H9 (cell line): ENCODE measurements around the gene NFE2L3. TPM values are rescaled to one million over a fixed set of nuclear protein-coding genes. Genes with fewer than 3 reads are reported as not detected.

Source experiments
- DNase-seq: peaks from one replicate; pipeline ENCODE4 v3.0.0-alpha.2; 2017
- H2AFZ ChIP-seq: one replicate; pipeline ENCODE4 v1.6.1; 2013; ENCODE audit warnings: mild to moderate bottlenecking, low read length, control low read depth, moderate library complexity
- H2AK5ac ChIP-seq: 2 replicates; pipeline ENCODE4 v1.6.1; 2013; ENCODE audit warnings: low read length, control low read depth, mixed read lengths; ENCODE audit not compliant: insufficient read length
- H2BK120ac ChIP-seq: one replicate; pipeline ENCODE4 v1.6.1; 2013; ENCODE audit warnings: low read depth, mild to moderate bottlenecking, low read length, control low read depth, inconsistent platforms; ENCODE audit not compliant: poor library complexity, severe bottlenecking
- H2BK12ac ChIP-seq: 2 replicates; pipeline ENCODE4 v1.6.1; 2013; ENCODE audit warnings: low read length, control low read depth, mixed read lengths, low read depth; ENCODE audit not compliant: insufficient read length
- H2BK15ac ChIP-seq: 2 replicates; pipeline ENCODE4 v1.6.1; 2013; ENCODE audit warnings: low read depth, low read length, control low read depth
- H2BK20ac ChIP-seq: one replicate; pipeline ENCODE4 v1.6.1; 2013; ENCODE audit warnings: low read depth, mild to moderate bottlenecking, low read length, control low read depth, inconsistent platforms; ENCODE audit not compliant: poor library complexity, severe bottlenecking
- H2BK5ac ChIP-seq: 2 replicates; pipeline ENCODE4 v1.6.1; 2013; ENCODE audit warnings: low read length, control low read depth, mixed read lengths; ENCODE audit not compliant: insufficient read length
- H3K14ac ChIP-seq: 2 replicates; pipeline ENCODE4 v1.6.1; 2013; ENCODE audit warnings: low read length, control low read depth; ENCODE audit not compliant: insufficient read depth
- H3K18ac ChIP-seq: 2 replicates; pipeline ENCODE4 v1.6.1; 2013; ENCODE audit warnings: low read depth, mild to moderate bottlenecking, mixed read lengths, low read length, control low read depth; ENCODE audit not compliant: insufficient read length
- H3K23ac ChIP-seq: 2 replicates; pipeline ENCODE4 v1.6.1; 2013; ENCODE audit warnings: low read length, control low read depth, mixed read lengths, low read depth; ENCODE audit not compliant: insufficient read length
- H3K23me2 ChIP-seq: 2 replicates; pipeline ENCODE4 v1.6.1; 2013; ENCODE audit warnings: low read depth, mild to moderate bottlenecking, mixed read lengths, low read length, control low read depth; ENCODE audit not compliant: insufficient read length, poor library complexity, severe bottlenecking
- H3K27ac ChIP-seq: 2 replicates; pipeline ENCODE4 v1.5.1; 2013; ENCODE audit warnings: low read length, control low read depth, mixed read lengths, low read depth; ENCODE audit not compliant: insufficient read length
- H3K27me3 ChIP-seq: 2 replicates; pipeline ENCODE4 v1.6.1; 2013; ENCODE audit warnings: low read length, control low read depth, inconsistent platforms; ENCODE audit not compliant: insufficient read depth
- H3K4ac ChIP-seq: 2 replicates; pipeline ENCODE4 v1.6.1; 2013; ENCODE audit warnings: low read depth, mild to moderate bottlenecking, control low read depth, inconsistent platforms, low read length, moderate library complexity
- H3K4me1 ChIP-seq: 2 replicates; pipeline ENCODE4 v1.6.1; 2013; ENCODE audit warnings: low read length, control low read depth, inconsistent platforms; ENCODE audit not compliant: insufficient read depth
- H3K4me2 ChIP-seq: 2 replicates; pipeline ENCODE4 v1.6.1; 2013; ENCODE audit warnings: low read length, control low read depth, mixed read lengths; ENCODE audit not compliant: insufficient read length, insufficient read depth
- H3K56ac ChIP-seq: 2 replicates; pipeline ENCODE4 v1.6.1; 2013; ENCODE audit warnings: low read depth, mild to moderate bottlenecking, mixed read lengths, low read length, control low read depth; ENCODE audit not compliant: insufficient read length
- H3K79me1 ChIP-seq: 2 replicates; pipeline ENCODE4 v1.6.1; 2013; ENCODE audit warnings: low read depth, mild to moderate bottlenecking, moderate library complexity, low read length, control low read depth, inconsistent platforms; ENCODE audit not compliant: insufficient read depth, poor library complexity, severe bottlenecking
- H3K79me2 ChIP-seq: 2 replicates; pipeline ENCODE4 v1.6.1; 2013; ENCODE audit warnings: low read length, control low read depth, inconsistent platforms; ENCODE audit not compliant: insufficient read depth
- H3K9ac ChIP-seq: 2 replicates; pipeline ENCODE4 v1.6.1; 2013; ENCODE audit warnings: low read length, control low read depth, mixed read lengths; ENCODE audit not compliant: insufficient read length; ENCODE audit errors: extremely low read depth
- H3K9me3 ChIP-seq: one replicate; pipeline ENCODE4 v1.6.1; 2013; ENCODE audit warnings: low read depth, low read length, inconsistent platforms; ENCODE audit not compliant: control insufficient read depth
- H3T11ph ChIP-seq: one replicate; pipeline ENCODE4 v1.6.1; 2013; ENCODE audit warnings: mild to moderate bottlenecking, low read length, control low read depth, inconsistent platforms
- H4K20me1 ChIP-seq: one replicate; pipeline ENCODE4 v1.6.1; 2013; ENCODE audit not compliant: control insufficient read depth, insufficient read length, insufficient read depth
- H4K5ac ChIP-seq: 2 replicates; pipeline ENCODE4 v1.6.1; 2013; ENCODE audit warnings: low read depth, mild to moderate bottlenecking, mixed read lengths, low read length, control low read depth; ENCODE audit not compliant: insufficient read length
- H4K8ac ChIP-seq: replicated peaks from 2 replicates; pipeline ENCODE4 v1.6.1; 2013; ENCODE audit warnings: low read length, control low read depth, mixed read lengths, low read depth; ENCODE audit not compliant: insufficient read length
- H4K91ac ChIP-seq: 2 replicates; pipeline ENCODE4 v1.6.1; 2013; ENCODE audit warnings: low read depth, mild to moderate bottlenecking, moderate library complexity, mixed read lengths, low read length, control low read depth; ENCODE audit not compliant: insufficient read length
- H3K27ac Mint-ChIP-seq, 3 experiments: 2 replicates in 2 of 3; 3 replicates in 1 of 3; pipeline ENCODE4 v1.8.0; 2020 to 2021; ENCODE audit warnings: mixed read lengths in 3 of 3, mild to moderate bottlenecking in 1 of 3, moderate library complexity in 1 of 3
- H3K27me3 Mint-ChIP-seq: 2 replicates; pipeline ENCODE4 v1.8.0; 2021; ENCODE audit warnings: low read depth, mild to moderate bottlenecking, moderate library complexity, mixed read lengths
- H3K36me3 Mint-ChIP-seq, 3 experiments: 2 replicates in 2 of 3; 3 replicates in 1 of 3; pipeline ENCODE4 v1.8.0; 2020 to 2021; ENCODE audit warnings: low read depth in 3 of 3, mixed read lengths in 3 of 3; ENCODE audit not compliant: insufficient read depth in 1 of 3
- H3K4me1 Mint-ChIP-seq, 2 experiments: 2 replicates each; pipeline ENCODE4 v1.8.0; 2020; ENCODE audit warnings: mixed read lengths in 2 of 2
- H3K4me3 Mint-ChIP-seq, 2 experiments: 2 replicates in 1 of 2; 3 replicates in 1 of 2; pipeline ENCODE4 v1.8.0; 2020 to 2021; ENCODE audit warnings: mild to moderate bottlenecking in 2 of 2, mixed read lengths in 2 of 2, moderate library complexity in 1 of 2
- H3K9me3 Mint-ChIP-seq, 2 experiments: 2 replicates in 1 of 2; 3 replicates in 1 of 2; pipeline ENCODE4 v1.8.0; 2020; ENCODE audit warnings: mild to moderate bottlenecking in 2 of 2, mixed read lengths in 2 of 2, moderate library complexity in 1 of 2
- CTCF ChIP-seq: fragments of 200-600 bp; sonication (generic); conservative IDR thresholded peaks from 3 replicates; pipeline ENCODE4 v1.8.0; 2021; ENCODE audit warnings: antibody characterized with exemption, mild to moderate bottlenecking
- WGBS: extraction: QIAGEN DNeasy Blood & Tissue Kit; methylation state at CpG from one replicate; pipeline ENCODE4 v1.1.7; 2013; ENCODE audit warnings: missing lambda C conversion rate, low lambda C conversion rate, mixed read lengths; ENCODE audit not compliant: insufficient read length; ENCODE audit errors: extremely low coverage; 5-methylcytosine and 5-hydroxymethylcytosine counted together
- total RNA-seq: library from RNA; stranded (reverse); gene quantifications from 2 replicates; pipeline ENCODE4 v1.2.1, GENCODE V29; 2021

Gene NFE2L3
- total RNA-seq, 1 experiment from 2014 or later = 46.9 TPM

GRCh38 chr7:26166684-26167266 lies 14.8 kb downstream of the NFE2L3 start:
- H2BK120ac ChIP-seq = no peak overlapping the region
- H3K4me2 ChIP-seq = no peak overlapping the region
- H2BK20ac ChIP-seq = no peak overlapping the region
- no peak overlapping the region for H2BK5ac ChIP-seq
- Mint-ChIP-seq H3K4me3 (0 out of 5 replicates have a peak overlapping the region, but pooled peaks of 1 of the 2 experiments have one; percentile 1), H3K9me3 (peaks cover 0 to 6% of the 10 kb centered on the region in 2 experiments; a peak in 4 of 5 replicates), H3K27me3 (no peaks in the 10 kb centered on the region), H3K4me1 (peaks cover 19 to 27% of the 10 kb centered on the region in 2 experiments), H3K36me3 (peaks cover 10 to 50% (median 25%) of the 10 kb centered on the region in 3 experiments; a peak in 6 of 7 replicates), H3K27ac (peak overlapping the region; percentile 55 to 87 (median 65); a peak in 5 of 7 replicates)
- no peaks in the 10 kb centered on the region for H3K23me2 ChIP-seq
- no peaks in the 10 kb centered on the region for H3K9me3 ChIP-seq
- H3K56ac ChIP-seq = no peak overlapping the region
- DNase-seq = no peak
- no peak overlapping the region for H2AFZ ChIP-seq
- no peak overlapping the region for H3T11ph ChIP-seq
- no peak overlapping the region for H3K9ac ChIP-seq
- H3K4ac ChIP-seq = no peak overlapping the region
- H3K27ac ChIP-seq = no peak overlapping the region
- no CpG with 5 or more reads among the region's 5 CpGs for WGBS
- no peak overlapping the region for H3K14ac ChIP-seq
- peaks cover 14% of the 10 kb centered on the region for H3K79me1 ChIP-seq
- no peak overlapping the region for H2AK5ac ChIP-seq
- H2BK15ac ChIP-seq = no peak overlapping the region
- peaks cover 10% of the 10 kb centered on the region for H3K4me1 ChIP-seq
- H3K23ac ChIP-seq = no peak overlapping the region
- no peak overlapping the region for H4K5ac ChIP-seq
- no peak overlapping the region for H3K18ac ChIP-seq
- H4K91ac ChIP-seq = no peak overlapping the region
- no peak overlapping the region for H2BK12ac ChIP-seq
- no peak overlapping the region for H4K8ac ChIP-seq
- H3K27me3 ChIP-seq = no peaks in the 10 kb centered on the region
- H3K79me2 ChIP-seq = peaks cover 48% of the 10 kb centered on the region
- TF ChIP-seq CTCF = no peak
- H4K20me1 ChIP-seq = no peaks in the 10 kb centered on the region
